MM.1S (cell line): ENCODE measurements around the gene ZP1.

ENCODE experiments used
- CTCF ChIP-seq: fragments of 300-600 bp; sonication (generic); IDR thresholded peaks from 2 replicates; pipeline ENCODE4 v1.5.1; 2016; ENCODE audit warnings: antibody characterized with exemption, low read length, mixed read lengths
- EZH2 ChIP-seq: fragments of 300-600 bp; sonication (generic); optimal IDR thresholded peaks from 2 replicates; pipeline ENCODE3; 2017; ENCODE audit warnings: low read depth, mild to moderate bottlenecking, antibody characterized with exemption, low read length, mixed read lengths
- EZH2phosphoT487 ChIP-seq: fragments of 300-600 bp; sonication (generic); IDR thresholded peaks from 2 replicates; pipeline ENCODE4 v1.6.1; 2018; ENCODE audit warnings: antibody characterized with exemption, low read length

- TF ChIP-seq CTCF, result no peak
- no peak for TF ChIP-seq EZH2
- no peak for TF ChIP-seq EZH2phosphoT487
Measured at GRCh38 chr11:60875366-60876167, 8.2 kb downstream of the ZP1 start.
